GM18951 (cell line): Measurements from ENCODE around the gene WSCD2.

Experiments
- POLR2A ChIP-seq: IDR thresholded peaks from 4 replicates; pipeline ENCODE4 v1.6.1; 2011; ENCODE audit warnings: mild to moderate bottlenecking; ENCODE audit not compliant: insufficient read length, insufficient read depth; ENCODE audit errors: extremely low read depth
- in situ Hi-C: fragments of 300-500 bp; cut with MboI; formaldehyde crosslinking; loops from one replicate; pipeline ENCODE4 v1.12.0; 2022; ENCODE audit warnings: low sequenced_read_pairs, mixed read lengths, inconsistent platforms; ENCODE audit not compliant: unreplicated experiment

The WSCD2 gene

DNA sequence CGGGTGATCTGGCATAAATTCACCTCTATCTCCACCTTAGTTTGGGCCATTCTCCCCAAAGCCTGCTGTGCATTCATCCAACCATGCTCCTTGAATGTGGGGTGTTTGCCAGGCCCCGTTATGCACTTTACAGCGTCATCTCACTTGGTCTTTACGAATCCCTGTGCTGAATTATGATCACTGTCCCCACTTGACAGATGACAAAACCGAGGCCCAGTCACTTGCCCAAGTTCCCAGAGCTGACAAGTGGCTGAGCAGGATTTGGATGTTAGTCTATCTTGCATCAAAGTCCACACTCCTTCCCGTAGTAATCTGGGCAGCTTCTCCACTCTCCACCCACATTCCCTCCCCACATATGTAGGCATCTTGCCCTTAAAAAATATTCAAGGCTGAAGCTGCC, 44.8 kb downstream of the WSCD2 start:
- no peak for TF ChIP-seq POLR2A
- in situ Hi-C loops: no loop called here

GRCh38 chr12:108174641-108175040, 45.6 kb downstream of the WSCD2 start:
- in situ Hi-C loops: no loop called here
- TF ChIP-seq POLR2A: no peak

DNA sequence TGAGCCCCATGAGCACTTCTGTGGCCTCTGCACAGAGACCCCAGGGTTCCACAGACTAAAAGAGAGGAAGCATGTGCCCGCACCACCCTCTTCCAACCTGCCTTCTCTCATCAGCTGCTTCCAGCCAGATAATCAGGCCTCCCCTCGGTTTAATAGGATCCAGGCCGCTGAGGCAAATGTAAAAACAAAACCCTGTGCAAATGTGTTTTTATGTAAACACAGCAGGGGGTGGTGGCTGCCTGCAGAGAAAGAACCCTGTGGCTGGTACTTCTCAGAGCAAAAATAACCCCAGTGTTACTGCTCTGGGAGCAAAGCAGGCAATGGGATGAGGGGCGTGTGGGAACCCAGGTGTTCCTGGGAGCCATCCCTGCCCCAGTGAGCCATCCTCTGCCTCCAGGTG, 46.2 kb downstream of the WSCD2 start:
- in situ Hi-C loops: no loop called here
- no peak for TF ChIP-seq POLR2A

DNA sequence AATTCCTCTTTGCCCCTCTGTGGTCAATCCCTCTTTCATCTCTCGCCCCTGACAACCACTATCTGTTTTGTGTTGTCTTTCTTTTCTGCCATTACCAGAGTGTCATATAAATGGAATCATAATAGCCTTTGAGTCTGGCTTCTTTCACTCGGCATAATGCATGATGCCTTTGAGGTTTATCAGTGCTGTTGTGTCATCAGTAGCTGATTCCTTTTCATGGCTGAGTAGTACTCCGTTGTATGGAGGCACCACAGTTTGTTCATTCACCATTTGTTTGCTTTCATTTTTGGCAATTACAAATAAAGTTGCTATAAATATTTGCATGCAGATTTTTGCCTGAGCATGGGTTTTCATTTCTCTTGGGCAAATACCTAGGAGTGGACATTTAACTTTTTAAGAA, 47.2 kb downstream of the WSCD2 start:
- in situ Hi-C loops: no loop called here
- TF ChIP-seq POLR2A: no peak

DNA sequence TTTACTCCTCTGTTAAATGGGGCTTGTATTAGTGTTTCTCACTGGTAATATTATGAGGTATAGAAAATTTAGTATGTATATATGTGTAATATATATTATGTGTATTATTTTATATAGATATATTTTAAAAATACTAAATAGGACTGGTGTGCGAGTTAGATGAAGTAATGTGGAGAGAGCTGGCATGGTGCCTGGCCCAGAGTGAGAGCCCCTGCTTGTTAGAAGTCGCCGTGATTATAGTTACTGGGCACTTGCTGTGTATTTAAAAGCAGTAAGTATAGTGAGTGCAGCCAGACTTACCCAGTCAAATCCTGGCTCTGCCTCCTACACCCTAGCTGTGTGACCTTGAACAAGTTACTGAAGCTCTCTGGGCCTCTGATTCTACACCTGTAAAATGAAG, 48.0 kb downstream of the WSCD2 start:
- TF ChIP-seq POLR2A: no peak

DNA sequence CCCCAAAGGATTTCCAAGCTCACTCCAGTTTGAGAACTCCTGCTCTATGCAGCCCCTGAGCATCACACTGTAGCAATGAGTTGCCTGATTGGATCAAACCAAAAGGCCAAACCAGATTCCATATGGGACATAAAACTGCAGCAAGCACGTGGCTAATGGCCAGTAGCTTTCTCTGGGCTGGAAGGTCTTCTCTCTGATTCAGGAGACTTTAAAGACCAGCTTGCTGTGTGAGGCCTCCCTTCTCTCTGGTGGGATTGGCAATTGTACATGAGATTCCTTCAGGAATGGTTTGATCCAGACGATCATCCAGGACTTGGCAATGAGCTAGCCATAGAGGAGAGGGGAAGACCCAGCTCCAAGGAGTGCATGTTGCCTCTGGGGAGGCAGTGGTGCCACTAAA, 50.2 kb downstream of the WSCD2 start:
- in situ Hi-C loops: no loop called here
- TF ChIP-seq POLR2A: no peak

More for the DNA sequence above, 48.0 kb downstream of the WSCD2 start:
- in situ Hi-C loops: no loop called here

- in situ Hi-C loops: no loop called here
- no peak for TF ChIP-seq POLR2A
Measured at GRCh38 chr12:108180255-108181094, 51.4 kb downstream of the WSCD2 start.

DNA sequence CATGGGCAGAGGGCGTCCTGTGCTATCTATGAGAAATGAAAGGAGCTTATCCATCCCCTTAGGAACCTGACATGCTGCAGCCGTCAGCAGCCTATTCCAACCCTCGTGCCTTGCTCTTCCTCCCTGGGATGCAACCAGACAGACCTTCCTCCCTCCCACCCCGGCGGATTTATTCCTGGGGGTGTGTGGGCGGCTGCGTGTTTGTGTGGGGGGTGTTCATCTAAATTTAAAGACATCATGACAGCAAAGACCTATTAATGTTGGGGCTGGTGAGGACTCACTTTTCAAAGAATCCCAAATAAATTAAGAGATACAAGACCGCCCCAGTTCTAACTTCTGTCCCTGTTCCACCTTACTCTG, 52.0 kb downstream of the WSCD2 start:
- TF ChIP-seq POLR2A: no peak

DNA sequence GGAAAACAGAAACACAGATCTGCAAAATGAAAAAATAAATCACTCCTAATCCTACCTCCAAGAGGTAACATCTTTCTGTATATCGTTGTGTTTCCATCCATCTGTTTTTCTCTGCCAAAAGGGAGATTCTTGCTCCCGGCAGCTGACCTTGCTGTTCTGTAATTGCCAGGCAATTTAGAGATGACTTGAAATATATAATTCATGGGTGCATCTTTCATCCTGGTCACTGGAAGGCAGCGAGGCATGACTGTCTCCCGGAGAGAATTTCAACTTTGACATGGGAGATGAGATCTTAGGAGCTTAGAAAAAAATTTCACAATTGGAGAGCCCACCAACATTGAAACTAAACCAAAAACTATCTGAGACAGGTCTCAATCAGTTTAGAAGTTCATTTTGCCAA, 53.0 kb downstream of the WSCD2 start:
- in situ Hi-C loops: no loop called here
- TF ChIP-seq POLR2A: no peak

More for the DNA sequence above, 52.0 kb downstream of the WSCD2 start:
- in situ Hi-C loops: no loop called here

DNA sequence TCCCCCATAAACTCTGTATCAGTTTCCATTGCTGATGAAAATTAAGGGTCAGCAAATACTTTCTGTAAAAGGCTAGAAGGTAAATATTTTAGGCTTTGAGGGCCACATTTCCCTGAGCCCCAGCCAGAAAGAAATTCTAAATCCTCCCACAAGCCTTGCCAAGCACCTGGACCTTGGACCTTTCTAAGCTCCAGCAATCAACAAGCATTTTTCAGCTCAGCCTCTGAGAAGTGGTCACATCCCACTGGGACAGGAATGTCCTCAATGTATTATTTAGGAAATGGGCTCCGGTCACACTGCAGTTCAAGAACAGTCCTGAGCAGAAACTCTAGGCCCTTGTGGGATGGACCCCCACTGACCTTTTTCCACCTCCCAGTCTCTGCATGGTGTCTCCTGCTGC, 55.9 kb downstream of the WSCD2 start:
- in situ Hi-C loops: no loop called here
- TF ChIP-seq POLR2A: no peak

DNA sequence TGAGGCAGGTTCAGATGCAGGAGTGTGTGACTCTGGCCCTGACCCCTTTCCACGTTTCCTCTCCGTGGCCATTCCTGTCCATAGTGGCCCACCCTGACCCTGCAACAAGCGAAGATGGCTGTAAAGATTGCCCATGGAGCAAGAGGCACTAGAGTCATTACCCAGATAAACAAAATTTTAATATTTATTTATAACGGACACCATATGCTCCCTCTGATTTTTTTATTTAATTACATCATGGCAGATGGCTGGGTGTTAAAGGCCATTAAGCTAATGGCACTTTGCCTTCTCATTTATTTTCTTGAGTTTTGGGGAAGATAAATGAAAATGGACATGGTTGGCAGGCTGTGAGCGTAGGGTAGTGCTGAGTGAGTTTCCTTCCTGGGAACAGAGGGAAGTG, 58.7 kb downstream of the WSCD2 start:
- TF ChIP-seq POLR2A: no peak
- in situ Hi-C loops: no loop called here

- TF ChIP-seq POLR2A: no peak
- in situ Hi-C loops: no loop called here
Measured at GRCh38 chr12:108190529-108190928, 61.4 kb downstream of the WSCD2 start.

DNA sequence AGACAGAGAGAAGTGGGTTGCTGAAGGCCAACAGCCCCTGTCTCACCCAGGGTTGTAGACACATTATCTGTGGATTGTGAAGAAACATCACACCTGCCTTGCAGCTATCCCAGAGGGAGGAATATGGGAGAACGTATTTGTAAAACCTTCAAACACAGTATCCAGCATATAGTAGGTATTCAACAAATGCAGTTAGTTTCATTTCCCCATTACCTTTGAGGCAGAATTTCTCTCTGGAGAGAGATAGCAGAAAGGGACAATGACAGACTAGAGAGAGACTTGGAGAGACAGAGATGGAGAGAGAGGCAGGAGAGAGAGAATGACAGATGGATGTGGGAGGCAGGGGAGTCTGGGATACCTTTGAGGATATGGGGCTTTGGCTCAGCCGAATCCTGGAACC, 62.0 kb downstream of the WSCD2 start:
- in situ Hi-C loops: no loop called here
- no peak for TF ChIP-seq POLR2A

DNA sequence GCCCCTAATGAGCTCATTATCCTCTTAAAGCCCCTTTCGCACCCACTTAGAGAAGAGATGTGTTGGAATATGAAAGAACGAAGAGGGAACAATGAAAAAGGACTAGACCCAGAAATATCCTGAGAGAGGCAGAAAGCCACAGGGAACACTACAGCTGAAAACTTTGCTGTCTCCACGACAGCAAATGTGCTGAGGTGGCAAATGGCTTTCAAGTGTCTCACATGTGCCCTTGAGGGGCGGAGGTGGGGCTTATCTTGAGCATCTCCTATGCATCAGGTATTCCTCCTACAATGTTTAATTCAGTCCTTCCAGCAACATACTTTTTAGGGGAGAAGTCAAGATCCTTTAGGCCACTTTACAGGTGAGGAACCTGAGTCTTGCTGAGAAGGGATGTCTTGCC, 62.9 kb downstream of the WSCD2 start:
- no peak for TF ChIP-seq POLR2A
- in situ Hi-C loops: no loop called here

DNA sequence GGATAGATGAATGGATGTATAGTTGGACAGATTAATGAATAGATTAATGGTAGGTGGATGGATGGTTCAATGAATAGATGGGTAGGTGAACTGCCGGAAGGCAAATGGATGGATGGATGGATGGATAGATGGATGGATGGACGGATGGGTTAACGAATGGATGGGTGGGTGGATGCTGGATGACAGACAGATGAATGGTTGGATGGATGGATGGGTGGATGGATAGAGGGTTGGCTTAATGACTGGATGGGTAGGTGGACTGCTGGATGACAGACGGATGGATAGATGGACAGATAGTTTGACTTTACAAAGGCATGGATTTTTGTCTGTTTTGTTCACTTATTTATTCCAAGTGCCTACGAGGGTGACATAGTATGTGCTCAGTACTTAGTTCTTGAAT, 64.4 kb downstream of the WSCD2 start:
- no peak for TF ChIP-seq POLR2A
- in situ Hi-C loops: no loop called here

DNA sequence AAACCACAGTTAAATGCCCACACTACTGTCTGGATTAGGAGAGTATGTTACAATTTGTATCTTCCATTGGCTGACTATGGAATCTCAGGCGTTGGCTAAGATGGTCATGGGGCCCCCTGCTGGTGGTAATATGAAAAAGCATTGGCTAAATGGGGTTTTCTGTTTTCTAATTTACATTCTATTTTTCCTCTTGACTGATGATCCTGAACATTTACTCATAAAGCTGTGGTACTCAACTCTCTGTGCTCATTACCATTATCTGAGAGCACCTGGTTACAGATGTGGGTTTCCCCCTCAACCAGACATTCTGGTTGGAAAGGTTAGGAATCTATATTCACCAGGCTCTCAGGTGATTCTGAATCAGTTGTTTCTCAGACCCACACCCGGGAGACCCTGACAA, 64.8 kb downstream of the WSCD2 start:
- in situ Hi-C loops: no loop called here
- no peak for TF ChIP-seq POLR2A
